Gastroesophageal sphincter (tissue), 4 donors: Measurements from ENCODE around the gene HEPACAM. TPM values are rescaled to one million over a fixed set of nuclear protein-coding genes. Genes with fewer than 3 reads are reported as not detected.

Source experiments
- ATAC-seq: fragments of 150-250 bp; one replicate; pipeline ENCODE4 v1.9.1; 2016; ENCODE audit warnings: mild to moderate bottlenecking, moderate library complexity
- H3K27ac ChIP-seq, 4 donors: fragments of 200-600 bp; sonication (generic) in 3 of 4; 1 replicate in 3 of 4; 2 replicates in 1 of 4; pipeline ENCODE4 v1.5.1; 2016 to 2019
- H3K27me3 ChIP-seq: fragments of 200-600 bp; sonication (generic); one replicate; pipeline ENCODE4 v1.5.1; 2019
- H3K36me3 ChIP-seq, 2 donors: fragments of 200-600 bp; sonication (generic); one replicate each; pipeline ENCODE4 v1.5.1; 2019; ENCODE audit warnings: control low read depth in 1 of 2
- H3K4me1 ChIP-seq, 3 donors: fragments of 200-600 bp; sonication (generic); 1 replicate in 2 of 3; 2 replicates in 1 of 3; pipeline ENCODE4 v1.5.1; 2016 to 2019; ENCODE audit warnings: control low read depth in 2 of 3
- H3K4me3 ChIP-seq, 2 donors: fragments of 200-600 bp; sonication (generic); one replicate each; pipeline ENCODE4 v1.5.1; 2019; ENCODE audit warnings: mild to moderate bottlenecking in 1 of 2, moderate library complexity in 1 of 2
- H3K9me3 ChIP-seq, 3 donors: fragments of 200-600 bp; sonication (generic); one replicate each; pipeline ENCODE4 v1.5.1; 2017 to 2019; ENCODE audit warnings: control low read depth in 2 of 3
- CTCF ChIP-seq, 4 experiments: fragments of 200-600 bp in 2 of 4; fragments of 450-650 bp in 2 of 4; sonication (generic) in 1 of 4; IDR thresholded peaks; one replicate each; pipeline ENCODE4 v1.5.1; 2017 to 2019; ENCODE audit warnings: antibody characterized with exemption in 4 of 4, mild to moderate bottlenecking in 2 of 4, moderate library complexity in 2 of 4
- EP300 ChIP-seq: sonication (generic); formaldehyde crosslinking; IDR thresholded peaks from one replicate; pipeline ENCODE4 v1.6.1; 2017; ENCODE audit warnings: antibody characterized with exemption, mild to moderate bottlenecking
- POLR2A ChIP-seq, 2 donors: fragments of 450-650 bp; IDR thresholded peaks; one replicate each; pipeline ENCODE4 v1.6.1; 2017; ENCODE audit warnings: antibody characterized with exemption in 2 of 2, mild to moderate bottlenecking in 2 of 2, moderate library complexity in 1 of 2
- POLR2AphosphoS5 ChIP-seq: sonication (generic); formaldehyde crosslinking; IDR thresholded peaks from one replicate; pipeline ENCODE4 v1.6.1; 2017; ENCODE audit warnings: antibody characterized with exemption
- WGBS, 2 donors: methylation state at CpG; one replicate each; pipeline ENCODE4 v1.1.5; 2018; ENCODE audit warnings: low coverage in 1 of 2; 5-methylcytosine and 5-hydroxymethylcytosine counted together
- total RNA-seq, 4 donors: library from RNA; depleted of rRNA; stranded (reverse); fragments of >200 nt; gene quantifications; one replicate each; pipeline ENCODE4 v1.1.0, GENCODE V29; 2016

Gene HEPACAM
- 1 to 10 TPM in 1 of 4 donors, under 1 TPM in 2, not detected in 1; 0.31 to 2.1 (median 0.81) TPM for total RNA-seq

- Histone ChIP-seq H3K4me3 (peak within 1 kb of the TSS in 1 of 2 donors; percentile 2), H3K27me3 (peaks cover 33% of the 10 kb centered on the region), H3K4me1 (no peaks in the 10 kb centered on the region), H3K36me3 (no peaks in the 10 kb centered on the region), H3K27ac (peak within 1 kb of the TSS in 1 of 4 donors; percentile 4), H3K9me3 (no peaks in the 10 kb centered on the region)
- WGBS, 2 donors: 72 to 75% methylated on average over 4 to 16 of the region's 18 CpGs
- TF ChIP-seq EP300 (no peak), POLR2A (IDR thresholded peaks at IDR 0.05) (no peak), POLR2AphosphoS5 (no peak), CTCF (IDR thresholded peaks at IDR 0.05) (no peak)
- no peak for ATAC-seq
Observed at GRCh38 chr11:124935548-124936514, at the start of gene HEPACAM. HEPACAM (minus strand) TSS chr11:124936047; CDS start chr11:124936006, 41 bp downstream.

- peaks cover 0 to 25% of the 10 kb centered on the region in 2 donors for H3K36me3 ChIP-seq
- H3K27ac ChIP-seq: no peak overlapping the region
- no peak overlapping the region for H3K4me3 ChIP-seq
- no peaks in the 10 kb centered on the region for H3K4me1 ChIP-seq
- 88 to 93% methylated on average over 2 to 3 of the region's 3 CpGs for WGBS, 2 donors
- no peak for ATAC-seq
- H3K27me3 ChIP-seq: no peaks in the 10 kb centered on the region
- H3K9me3 ChIP-seq: peaks cover 0 to 28% (median 0%) of the 10 kb centered on the region in 3 donors
- TF ChIP-seq POLR2A (IDR thresholded peaks at IDR 0.05) (no peak), POLR2AphosphoS5 (no peak), CTCF (IDR thresholded peaks at IDR 0.05) (no peak), EP300 (no peak)
Observed at GRCh38 chr11:124984512-124984854, 48.6 kb upstream of the HEPACAM start.

- no peaks in the 10 kb centered on the region for H3K4me1 ChIP-seq
Observed at GRCh38 chr11:124983674-124984511, 48.0 kb upstream of the HEPACAM start.

GRCh38 chr11:124982043-124982442 is 46.2 kb upstream of the HEPACAM start:
- Histone ChIP-seq H3K4me1 (no peaks in the 10 kb centered on the region), H3K36me3 (peaks cover 0 to 15% of the 10 kb centered on the region in 2 donors), H3K4me3 (no peak overlapping the region), H3K27ac (no peak overlapping the region), H3K9me3 (peaks cover 0 to 35% (median 0%) of the 10 kb centered on the region in 3 donors), H3K27me3 (no peaks in the 10 kb centered on the region)
- no peak for TF ChIP-seq EP300
- TF ChIP-seq POLR2A (IDR thresholded peaks at IDR 0.05): no peak
- TF ChIP-seq POLR2AphosphoS5: no peak
- TF ChIP-seq CTCF (IDR thresholded peaks at IDR 0.05): no peak
- no peak for ATAC-seq

More at GRCh38 chr11:124983674-124984511, 48.0 kb upstream of the HEPACAM start:
- H3K27ac ChIP-seq: no peak overlapping the region
- no peak overlapping the region for H3K4me3 ChIP-seq
- WGBS, 2 donors: 88 to 90% methylated on average over 1 to 6 of the region's 17 CpGs
- peaks cover 0 to 25% of the 10 kb centered on the region in 2 donors for H3K36me3 ChIP-seq
- ATAC-seq: no peak
- H3K9me3 ChIP-seq: peaks cover 0 to 34% (median 0%) of the 10 kb centered on the region in 3 donors
- no peaks in the 10 kb centered on the region for H3K27me3 ChIP-seq
- TF ChIP-seq POLR2A (IDR thresholded peaks at IDR 0.05): no peak
- TF ChIP-seq EP300: no peak
- TF ChIP-seq POLR2AphosphoS5: no peak
- no peak for TF ChIP-seq CTCF (IDR thresholded peaks at IDR 0.05)
